Thyroid gland (tissue), 4 donors: Measurements from ENCODE around the gene CYFIP1.

Source experiments
- CTCF ChIP-seq, 6 experiments: fragments of 200-600 bp in 3 of 6; fragments of 450-650 bp in 3 of 6; sonication (generic) in 3 of 6; IDR thresholded peaks; one replicate each; pipeline ENCODE4 v1.5.1; 2016 to 2019; ENCODE audit warnings: antibody characterized with exemption in 6 of 6, mild to moderate bottlenecking in 2 of 6, inconsistent platforms in 1 of 6, moderate library complexity in 1 of 6
- POLR2A ChIP-seq, 2 donors: fragments of 450-650 bp; IDR thresholded peaks; one replicate each; pipeline ENCODE4 v1.6.1; 2017; ENCODE audit warnings: antibody characterized with exemption in 2 of 2, mild to moderate bottlenecking in 2 of 2, moderate library complexity in 1 of 2

DNA sequence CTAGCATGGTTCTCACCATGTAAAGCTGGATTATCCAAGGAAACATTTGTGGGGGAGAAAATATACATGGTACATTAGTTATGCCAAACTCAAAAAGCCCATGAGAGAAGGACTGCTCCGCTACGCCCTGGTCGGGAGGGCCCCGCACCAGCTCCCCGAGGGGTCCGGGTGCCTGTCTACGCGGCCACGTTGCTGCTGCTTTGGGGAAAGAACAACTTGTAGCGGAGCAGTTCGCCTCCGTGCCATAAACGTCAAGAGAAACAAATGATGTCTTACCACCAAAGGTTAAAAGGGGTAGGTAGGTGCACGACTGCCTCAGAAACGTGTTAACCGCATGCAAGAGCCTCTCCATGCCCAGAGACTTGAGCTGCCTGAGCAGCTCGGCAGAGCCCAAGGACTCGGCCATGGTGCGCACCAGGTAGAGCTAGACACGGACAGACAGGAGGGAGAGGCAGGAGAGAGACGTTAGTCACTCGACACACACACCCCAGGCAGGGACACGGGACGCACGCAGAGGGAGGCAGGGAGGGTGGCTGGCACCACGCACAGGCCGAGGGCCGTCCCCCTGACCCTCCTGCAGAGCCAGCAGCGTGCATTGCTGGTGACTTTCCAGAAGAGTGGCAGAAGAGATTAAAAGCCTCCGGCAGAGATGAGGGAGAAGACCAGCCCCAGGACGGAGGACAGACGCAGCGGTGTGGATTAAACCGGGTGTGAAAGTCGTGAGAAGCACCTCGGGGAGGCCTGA lies 63.4 kb downstream of the CYFIP1 start:
- no peak for TF ChIP-seq POLR2A (IDR thresholded peaks at IDR 0.05)
- TF ChIP-seq CTCF (IDR thresholded peaks at IDR 0.05): no peak
